CD4-positive, CD25-positive, alpha-beta regulatory T cell (primary cell): ENCODE results near the gene CISD2. TPM values are rescaled to one million over a fixed set of nuclear protein-coding genes. Genes with fewer than 3 reads are reported as not detected.
"Not testable (repeated sequence)": the region's sequence is repeated elsewhere in the genome, so short reads cannot be mapped to it uniquely, and the experiment has no call there.

ENCODE experiments used
- ATAC-seq, 2 donors: fragments of 150-1000 bp; cut with Tn5 transposase; one replicate each; pipeline ENCODE4 v1.10.0; 2021; ENCODE audit warnings: low read depth in 2 of 2, moderate number of reproducible peaks in 2 of 2, moderate library complexity in 1 of 2
- DNase-seq, 3 donors: peaks; one replicate each; pipeline versions ENCODE4 v3.0.0 to v3.0.0-alpha.2; 2012 to 2022; ENCODE audit warnings: mixed read lengths in 1 of 3
- H3K27ac ChIP-seq: one replicate; pipeline ENCODE4 v1.7.0; 2013; ENCODE audit warnings: mild to moderate bottlenecking, low read length; ENCODE audit not compliant: insufficient read depth, poor library complexity, severe bottlenecking
- H3K27me3 ChIP-seq: one replicate; pipeline ENCODE4 v1.7.0; 2013; ENCODE audit warnings: low read length; ENCODE audit not compliant: control insufficient read depth, insufficient read depth
- H3K36me3 ChIP-seq: one replicate; pipeline ENCODE4 v1.7.0; 2013; ENCODE audit warnings: mild to moderate bottlenecking, low read length, moderate library complexity; ENCODE audit not compliant: control insufficient read depth, insufficient read depth
- H3K4me1 ChIP-seq: 2 replicates; pipeline ENCODE4 v1.7.0; 2013; ENCODE audit warnings: mild to moderate bottlenecking, low read length; ENCODE audit not compliant: insufficient read depth, control insufficient read depth, poor library complexity, severe bottlenecking
- H3K4me3 ChIP-seq: one replicate; pipeline ENCODE4 v1.7.0; 2013; ENCODE audit warnings: low read depth, mild to moderate bottlenecking, low read length, moderate library complexity
- H3K9me3 ChIP-seq, 2 experiments: 1 replicate in 1 of 2; 2 replicates in 1 of 2; pipeline ENCODE4 v1.7.0; 2013; ENCODE audit warnings: low read length in 2 of 2, mild to moderate bottlenecking in 1 of 2, moderate library complexity in 1 of 2; ENCODE audit not compliant: control insufficient read depth in 2 of 2
- H3K27ac Mint-ChIP-seq, 3 donors: one replicate each; pipeline ENCODE4 v1.8.0; 2020 to 2022; ENCODE audit warnings: mild to moderate bottlenecking in 3 of 3, mixed read lengths in 3 of 3, moderate library complexity in 2 of 3
- H3K27me3 Mint-ChIP-seq: one replicate; pipeline ENCODE4 v1.8.0; 2022; ENCODE audit warnings: mild to moderate bottlenecking, mixed read lengths
- H3K36me3 Mint-ChIP-seq: one replicate; pipeline ENCODE4 v1.8.0; 2020; ENCODE audit warnings: mixed read lengths
- H3K4me1 Mint-ChIP-seq, 4 donors: one replicate each; pipeline ENCODE4 v1.8.0; 2020 to 2022; ENCODE audit warnings: mixed read lengths in 4 of 4, mild to moderate bottlenecking in 1 of 4
- H3K4me3 Mint-ChIP-seq, 4 donors: one replicate each; pipeline ENCODE4 v1.8.0; 2020 to 2022; ENCODE audit warnings: mild to moderate bottlenecking in 4 of 4, mixed read lengths in 4 of 4, moderate library complexity in 3 of 4
- H3K9me3 Mint-ChIP-seq, 7 donors: one replicate each; pipeline ENCODE4 v1.8.0; 2020 to 2022; ENCODE audit warnings: mixed read lengths in 7 of 7, mild to moderate bottlenecking in 3 of 7, moderate library complexity in 2 of 7
- polyA plus RNA-seq, 4 donors: library from polyadenylated mRNA; unstranded; fragments of 300-500 nt; fragmentation: Illumina TruSeq; gene quantifications; one replicate each; pipeline ENCODE4 v1.2.3, GENCODE V29; 2021
- total RNA-seq: library from RNA; stranded (reverse); gene quantifications from one replicate; pipeline ENCODE4 v1.2.3, GENCODE V29; 2022

CISD2 gene
- total and polyA plus RNA-seq, 5 donors from 2014 or later = 17.6 to 42.3 (median 30.2) TPM

DNA sequence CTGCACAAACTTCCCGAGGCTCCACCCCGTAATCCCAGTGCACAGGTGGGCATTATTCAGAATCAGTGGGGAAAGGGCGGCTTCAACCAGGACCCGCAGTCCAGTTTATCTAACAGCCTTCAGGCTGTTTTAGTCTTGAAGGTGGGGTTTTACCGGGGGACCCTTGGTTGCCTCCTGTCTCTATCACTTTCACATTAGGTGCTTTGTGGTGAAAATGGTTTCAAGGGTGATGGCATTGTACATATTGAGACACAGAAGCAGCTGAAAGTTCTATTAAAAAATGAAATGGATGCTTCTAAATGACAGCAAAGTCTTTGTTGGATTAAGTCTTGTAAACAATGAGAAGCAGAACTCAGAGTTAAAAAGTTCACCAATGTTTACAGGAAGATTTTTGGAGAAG lies 27.8 kb downstream of the CISD2 start:
- not testable (repeated sequence) for H3K27me3 Mint-ChIP-seq, H3K4me1 ChIP-seq, H3K36me3 ChIP-seq, H3K4me3 Mint-ChIP-seq, H3K27ac Mint-ChIP-seq, H3K9me3 Mint-ChIP-seq, H3K36me3 Mint-ChIP-seq, H3K27ac ChIP-seq, DNase-seq, H3K4me3 ChIP-seq, H3K27me3 ChIP-seq, H3K9me3 ChIP-seq, ATAC-seq, H3K4me1 Mint-ChIP-seq

DNA sequence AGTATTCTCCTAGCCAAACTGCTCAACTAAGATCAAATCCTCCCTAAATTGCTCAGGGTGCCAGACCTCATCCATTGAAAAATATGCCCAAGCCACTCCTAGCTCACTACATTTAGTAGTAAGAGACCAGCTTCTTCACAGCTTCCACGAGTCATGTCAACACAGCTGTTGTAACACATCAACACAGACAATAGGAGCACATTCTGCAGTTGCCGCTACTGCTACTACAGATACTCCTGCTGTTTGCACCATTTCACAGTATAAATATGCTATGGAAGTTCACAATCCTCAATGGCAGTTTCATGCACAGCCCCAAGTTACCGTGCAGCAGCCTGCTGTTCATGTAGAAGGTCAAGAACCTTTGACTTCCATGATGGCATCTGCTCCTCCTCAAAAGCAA lies 28.8 kb downstream of the CISD2 start:
- not testable (repeated sequence) for H3K9me3 ChIP-seq, H3K4me3 ChIP-seq, H3K36me3 Mint-ChIP-seq, H3K4me3 Mint-ChIP-seq, DNase-seq, H3K4me1 Mint-ChIP-seq, H3K27ac ChIP-seq, H3K4me1 ChIP-seq, H3K27me3 ChIP-seq, H3K36me3 ChIP-seq, H3K27me3 Mint-ChIP-seq, H3K9me3 Mint-ChIP-seq, H3K27ac Mint-ChIP-seq, ATAC-seq

DNA sequence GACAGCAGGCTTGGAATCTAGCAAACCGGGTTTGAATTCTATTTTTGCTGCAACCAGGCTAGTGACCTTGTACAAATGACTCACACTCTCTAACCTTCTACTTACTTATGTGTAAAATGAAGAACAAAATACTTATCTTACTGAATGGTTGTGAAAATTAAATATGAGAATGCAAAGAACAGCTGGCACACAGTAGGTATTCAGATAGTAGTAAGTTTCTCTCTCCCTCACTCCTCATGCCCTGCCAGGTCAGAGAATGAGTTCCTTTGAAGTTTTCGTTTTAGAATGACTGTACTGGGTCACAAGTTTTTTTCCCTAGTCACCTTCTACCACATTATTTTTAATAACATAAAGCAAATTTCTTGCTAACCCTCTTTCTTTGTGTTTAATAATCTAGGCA lies 33.0 kb downstream of the CISD2 start:
- no peaks in the 10 kb centered on the region for H3K27me3 Mint-ChIP-seq
- H3K36me3 Mint-ChIP-seq = no peaks in the 10 kb centered on the region
- no peak for ATAC-seq
- no peak for DNase-seq
- H3K4me3 ChIP-seq = no peak overlapping the region
- H3K9me3 Mint-ChIP-seq = no peaks in the 10 kb centered on the region
- H3K36me3 ChIP-seq = no peaks in the 10 kb centered on the region
- no peaks in the 10 kb centered on the region for H3K4me1 ChIP-seq
- no peaks in the 10 kb centered on the region for H3K9me3 ChIP-seq
- H3K4me3 Mint-ChIP-seq = no peak overlapping the region
- no peak overlapping the region for H3K27ac ChIP-seq
- no peak overlapping the region for H3K27ac Mint-ChIP-seq
- no peaks in the 10 kb centered on the region for H3K4me1 Mint-ChIP-seq
- H3K27me3 ChIP-seq = no peaks in the 10 kb centered on the region

DNA sequence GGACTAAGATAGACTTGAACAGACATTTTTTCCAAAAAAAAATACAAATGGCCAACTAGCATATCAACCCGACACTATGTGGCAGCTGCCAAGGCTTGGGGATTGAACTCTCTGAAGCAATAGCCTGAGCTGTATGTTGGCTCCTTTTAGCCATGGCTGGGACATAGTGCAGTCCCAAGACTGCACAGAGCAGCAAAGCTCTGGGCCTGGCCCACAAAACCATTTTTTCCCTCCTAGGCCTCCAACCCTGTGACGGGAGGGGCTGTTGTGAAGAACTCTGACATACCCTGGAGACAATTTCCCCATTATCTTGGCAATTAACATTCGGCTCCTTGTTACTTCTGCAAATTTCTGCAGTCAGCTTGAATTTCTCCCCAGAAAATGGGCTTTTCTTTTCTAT lies 50.1 kb downstream of the CISD2 start:
- Mint-ChIP-seq H3K27me3 (no peaks in the 10 kb centered on the region), H3K27ac (no peak overlapping the region), H3K4me1 (no peaks in the 10 kb centered on the region), H3K4me3 (no peak overlapping the region), H3K36me3 (peaks cover 24% of the 10 kb centered on the region), H3K9me3 (peaks cover 0 to 31% (median 12%) of the 10 kb centered on the region in 7 donors)
- DNase-seq (no peak), ATAC-seq (no peak)
- Histone ChIP-seq H3K27ac (no peak overlapping the region), H3K27me3 (no peaks in the 10 kb centered on the region), H3K4me3 (no peak overlapping the region), H3K36me3 (no peaks in the 10 kb centered on the region), H3K4me1 (no peaks in the 10 kb centered on the region), H3K9me3 (peaks cover 0 to 9% of the 10 kb centered on the region in 2 experiments)

DNA sequence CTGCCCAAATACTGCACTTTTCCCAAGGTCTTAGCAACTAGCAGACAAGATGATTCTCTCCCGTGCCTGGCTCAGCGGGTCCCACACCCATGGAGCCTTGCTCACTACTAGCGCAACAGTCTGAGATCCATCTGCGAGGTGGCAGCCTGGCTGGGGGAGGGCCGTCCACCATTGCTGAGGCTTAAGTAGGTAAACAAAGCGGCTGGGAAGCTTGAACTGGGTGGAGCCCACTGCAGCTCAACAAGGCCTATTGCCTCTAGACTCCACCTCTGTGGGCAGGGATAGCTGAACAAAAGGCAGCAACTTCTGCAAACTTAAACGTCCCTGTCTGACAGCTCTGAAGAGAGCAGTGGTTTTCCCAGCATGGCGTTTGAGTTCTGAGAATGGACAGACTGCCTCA lies 50.9 kb downstream of the CISD2 start:
- H3K4me3 ChIP-seq, H3K27me3 Mint-ChIP-seq, DNase-seq, ATAC-seq, H3K36me3 ChIP-seq, H3K9me3 ChIP-seq, H3K4me1 Mint-ChIP-seq, H3K27ac Mint-ChIP-seq, H3K4me1 ChIP-seq, H3K4me3 Mint-ChIP-seq, H3K27me3 ChIP-seq, H3K27ac ChIP-seq: not testable (repeated sequence)
- H3K9me3 Mint-ChIP-seq = peaks cover 0 to 22% (median 7%) of the 10 kb centered on the region in 7 donors
- peaks cover 18% of the 10 kb centered on the region for H3K36me3 Mint-ChIP-seq

DNA sequence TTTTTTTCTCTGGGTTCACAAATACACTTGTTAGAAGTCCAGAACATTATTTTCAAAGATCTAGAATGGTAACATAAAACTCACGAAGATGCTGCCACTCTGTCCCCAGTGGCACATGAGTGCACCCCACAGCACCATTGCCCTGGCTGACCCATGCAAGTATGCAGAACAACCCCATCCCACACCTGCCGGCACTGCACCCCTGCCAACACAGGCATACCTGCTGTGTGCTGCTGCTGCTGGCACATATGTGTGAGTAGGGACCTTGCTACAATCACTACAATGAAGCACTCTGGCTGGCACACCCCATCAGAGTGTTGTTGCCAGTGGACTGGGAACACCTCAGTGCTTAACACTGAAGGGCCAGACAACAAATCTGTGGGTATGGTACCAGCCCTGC lies 66.9 kb downstream of the CISD2 start:
- peaks cover 6% of the 10 kb centered on the region for H3K36me3 Mint-ChIP-seq
- ATAC-seq (no peak), DNase-seq (no peak)
- no peak overlapping the region for H3K4me3 Mint-ChIP-seq
- H3K9me3 ChIP-seq = peaks cover 0 to 2% of the 10 kb centered on the region in 2 experiments
- no peak overlapping the region for H3K4me3 ChIP-seq
- peaks cover 0 to 6% (median 0%) of the 10 kb centered on the region in 4 donors for H3K4me1 Mint-ChIP-seq
- peaks cover 0 to 3% (median 0%) of the 10 kb centered on the region in 7 donors for H3K9me3 Mint-ChIP-seq
- no peaks in the 10 kb centered on the region for H3K36me3 ChIP-seq
- no peaks in the 10 kb centered on the region for H3K4me1 ChIP-seq
- H3K27ac ChIP-seq = no peak overlapping the region
- no peak overlapping the region for H3K27ac Mint-ChIP-seq
- no peaks in the 10 kb centered on the region for H3K27me3 ChIP-seq
- no peaks in the 10 kb centered on the region for H3K27me3 Mint-ChIP-seq

DNA sequence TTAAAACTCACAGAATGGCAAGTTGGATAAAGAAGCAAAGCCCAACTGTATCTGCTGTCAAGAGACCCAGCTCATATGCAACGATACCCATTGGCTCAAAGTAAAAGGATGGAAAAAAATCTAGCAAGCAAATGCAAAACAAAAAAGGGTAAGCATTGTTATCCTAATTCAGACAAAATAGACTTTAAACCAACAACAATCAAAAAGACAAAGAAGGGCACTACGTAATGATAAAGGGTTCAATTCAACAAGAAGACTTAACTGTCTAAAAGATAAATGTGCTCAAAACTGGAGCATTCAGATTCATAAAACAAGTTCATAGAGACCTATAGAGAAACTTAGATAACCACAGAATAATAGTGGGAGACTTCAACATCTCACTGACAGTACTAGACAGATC lies 69.3 kb downstream of the CISD2 start:
- not testable (repeated sequence) for H3K27me3 ChIP-seq, H3K27ac ChIP-seq, H3K4me1 ChIP-seq, DNase-seq, H3K27ac Mint-ChIP-seq, H3K36me3 Mint-ChIP-seq, H3K4me1 Mint-ChIP-seq, H3K9me3 Mint-ChIP-seq, H3K27me3 Mint-ChIP-seq, ATAC-seq, H3K36me3 ChIP-seq, H3K4me3 ChIP-seq, H3K4me3 Mint-ChIP-seq, H3K9me3 ChIP-seq
